PFSK-1 (cell line): Measurements from ENCODE around the gene TNKS2.

Source experiments
- SIN3A ChIP-seq: IDR thresholded peaks from 2 replicates; pipeline ENCODE4 v1.6.1; 2012; ENCODE audit warnings: mild to moderate bottlenecking, low read length, moderate library complexity, borderline replicate concordance; ENCODE audit not compliant: insufficient read depth
- TF ChIP-seq, protein P1 (sequence below), 2 experiments: IDR thresholded peaks; 2 replicates each; pipeline versions ENCODE4 v1.6.1 to v1.8.0; 2011 to 2012; ENCODE audit warnings: low read depth in 2 of 2, low read length in 2 of 2, control low read depth in 1 of 2, inconsistent platforms in 1 of 2, mild to moderate bottlenecking in 1 of 2, moderate library complexity in 1 of 2; ENCODE audit not compliant: insufficient read depth in 1 of 2

DNA sequence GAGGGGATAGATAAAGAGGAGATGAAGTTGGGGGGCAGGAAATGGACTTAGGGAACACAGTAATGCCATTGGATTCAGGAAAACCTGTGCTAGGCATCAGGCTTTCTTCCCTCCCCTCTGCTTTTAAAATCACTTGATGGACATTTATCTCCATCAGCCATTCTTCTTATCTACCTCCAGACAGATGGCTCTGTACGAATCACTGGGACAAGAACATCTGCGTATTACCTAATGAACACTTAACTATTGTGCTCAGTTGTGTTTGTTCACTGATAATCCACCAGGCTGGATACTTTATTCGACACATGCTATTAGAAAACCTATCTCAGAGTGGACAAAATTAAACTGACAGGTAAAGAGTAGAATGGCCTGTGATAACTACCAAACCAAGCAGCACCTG, 40.0 kb downstream of the TNKS2 start:
- TF ChIP-seq, protein P1, sequence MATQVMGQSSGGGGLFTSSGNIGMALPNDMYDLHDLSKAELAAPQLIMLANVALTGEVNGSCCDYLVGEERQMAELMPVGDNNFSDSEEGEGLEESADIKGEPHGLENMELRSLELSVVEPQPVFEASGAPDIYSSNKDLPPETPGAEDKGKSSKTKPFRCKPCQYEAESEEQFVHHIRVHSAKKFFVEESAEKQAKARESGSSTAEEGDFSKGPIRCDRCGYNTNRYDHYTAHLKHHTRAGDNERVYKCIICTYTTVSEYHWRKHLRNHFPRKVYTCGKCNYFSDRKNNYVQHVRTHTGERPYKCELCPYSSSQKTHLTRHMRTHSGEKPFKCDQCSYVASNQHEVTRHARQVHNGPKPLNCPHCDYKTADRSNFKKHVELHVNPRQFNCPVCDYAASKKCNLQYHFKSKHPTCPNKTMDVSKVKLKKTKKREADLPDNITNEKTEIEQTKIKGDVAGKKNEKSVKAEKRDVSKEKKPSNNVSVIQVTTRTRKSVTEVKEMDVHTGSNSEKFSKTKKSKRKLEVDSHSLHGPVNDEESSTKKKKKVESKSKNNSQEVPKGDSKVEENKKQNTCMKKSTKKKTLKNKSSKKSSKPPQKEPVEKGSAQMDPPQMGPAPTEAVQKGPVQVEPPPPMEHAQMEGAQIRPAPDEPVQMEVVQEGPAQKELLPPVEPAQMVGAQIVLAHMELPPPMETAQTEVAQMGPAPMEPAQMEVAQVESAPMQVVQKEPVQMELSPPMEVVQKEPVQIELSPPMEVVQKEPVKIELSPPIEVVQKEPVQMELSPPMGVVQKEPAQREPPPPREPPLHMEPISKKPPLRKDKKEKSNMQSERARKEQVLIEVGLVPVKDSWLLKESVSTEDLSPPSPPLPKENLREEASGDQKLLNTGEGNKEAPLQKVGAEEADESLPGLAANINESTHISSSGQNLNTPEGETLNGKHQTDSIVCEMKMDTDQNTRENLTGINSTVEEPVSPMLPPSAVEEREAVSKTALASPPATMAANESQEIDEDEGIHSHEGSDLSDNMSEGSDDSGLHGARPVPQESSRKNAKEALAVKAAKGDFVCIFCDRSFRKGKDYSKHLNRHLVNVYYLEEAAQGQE (IDR thresholded peaks at IDR 0.05; ENCODE audit: insufficient read depth in 1 of 2, low read depth in 2 of 2, low read length in 2 of 2) = no peak
- TF ChIP-seq SIN3A = no peak
